Mammary epithelial cell (primary cell): ENCODE data around the gene MCL1.

Source experiments
- CTCF ChIP-seq, 2 donors: IDR thresholded peaks in 1 of 2; conservative IDR thresholded peaks in 1 of 2; 2 replicates each; pipeline ENCODE4 v1.5.1; 2011 to 2012; ENCODE audit warnings: inconsistent platforms in 2 of 2, low read length in 2 of 2, mild to moderate bottlenecking in 2 of 2, control low read depth in 1 of 2, low read depth in 1 of 2; ENCODE audit not compliant: insufficient read depth in 1 of 2; ENCODE audit errors: extremely low read depth in 1 of 2
- EZH2 ChIP-seq: IDR thresholded peaks from 2 replicates; pipeline ENCODE4 v1.6.1; 2012; ENCODE audit warnings: low read length, inconsistent platforms, borderline replicate concordance

- TF ChIP-seq CTCF (conservative IDR thresholded peaks at IDR 0.05 in 1 of 2, IDR thresholded peaks at IDR 0.05 in 1 of 2; ENCODE audit: extremely low read depth in 1 of 2, insufficient read depth in 1 of 2, low read depth in 1 of 2, low read length in 2 of 2) (no peak), EZH2 (no peak)
Observed at GRCh38 chr1:150627826-150628410, 48.5 kb upstream of the MCL1 start.
